ENCODE measurements around the gene DIO3.

The DIO3 gene

GRCh38 chr14:101561145-101561896 is at the start of gene DIO3:
TSS of gene DIO3 (plus strand) at chr14:101561495.
- DNase-seq (ENCODE audit: low read depth in 2 of 2) = no peak

- DNase-seq (ENCODE audit: low read depth in 2 of 2) = no peak
Observed at GRCh38 chr14:101511620-101512375, 49.5 kb upstream of the DIO3 start.

- DNase-seq (ENCODE audit: low read depth in 2 of 2) = no peak
Observed at GRCh38 chr14:101512376-101512695, 49.0 kb upstream of the DIO3 start.

GRCh38 chr14:101514136-101514535 is 47.2 kb upstream of the DIO3 start:
- no peak for DNase-seq (ENCODE audit: low read depth in 2 of 2)

GRCh38 chr14:101516401-101516800 is 44.9 kb upstream of the DIO3 start:
- no peak for DNase-seq (ENCODE audit: low read depth in 2 of 2)

- DNase-seq (ENCODE audit: low read depth in 2 of 2) = no peak
Observed at GRCh38 chr14:101518611-101519473, 42.5 kb upstream of the DIO3 start.

- no peak for DNase-seq (ENCODE audit: low read depth in 2 of 2)
Observed at GRCh38 chr14:101520621-101521472, 40.4 kb upstream of the DIO3 start.

GRCh38 chr14:101521473-101521915 is 39.8 kb upstream of the DIO3 start:
- no peak for DNase-seq (ENCODE audit: low read depth in 2 of 2)

- DNase-seq (ENCODE audit: low read depth in 2 of 2) = no peak
Observed at GRCh38 chr14:101521978-101522377, 39.3 kb upstream of the DIO3 start.

- DNase-seq (ENCODE audit: low read depth in 2 of 2) = no peak
Observed at GRCh38 chr14:101525640-101526527, 35.4 kb upstream of the DIO3 start.

GRCh38 chr14:101527987-101528386 is 33.3 kb upstream of the DIO3 start:
- no peak for DNase-seq (ENCODE audit: low read depth in 2 of 2)

GRCh38 chr14:101529079-101529478 is 32.2 kb upstream of the DIO3 start:
- no peak for DNase-seq (ENCODE audit: low read depth in 2 of 2)

- DNase-seq (ENCODE audit: low read depth in 2 of 2) = no peak
Observed at GRCh38 chr14:101534198-101534597, 27.1 kb upstream of the DIO3 start.

- DNase-seq (ENCODE audit: low read depth in 2 of 2) = no peak
Observed at GRCh38 chr14:101535232-101535631, 26.1 kb upstream of the DIO3 start.

GRCh38 chr14:101535701-101536207 is 25.5 kb upstream of the DIO3 start:
- DNase-seq (ENCODE audit: low read depth in 2 of 2) = no peak

GRCh38 chr14:101537286-101537685 is 24.0 kb upstream of the DIO3 start:
- DNase-seq (ENCODE audit: low read depth in 2 of 2) = no peak

GRCh38 chr14:101538878-101539277 is 22.4 kb upstream of the DIO3 start:
- no peak for DNase-seq (ENCODE audit: low read depth in 2 of 2)

- no peak for DNase-seq (ENCODE audit: low read depth in 2 of 2)
Observed at GRCh38 chr14:101539880-101540279, 21.4 kb upstream of the DIO3 start.

- no peak for DNase-seq (ENCODE audit: low read depth in 2 of 2)
Observed at GRCh38 chr14:101540481-101541462, 20.5 kb upstream of the DIO3 start.

Data from stimulated activated CD4-positive, alpha-beta T cell treated with anti-CD3 and anti-CD28 coated beads, Interleukin-12 subunit alpha, Interleukin-12 subunit beta, amount 100 ng/mL, for 24 hours (primary cell).